ENCODE measurements around the gene ABTB2. TPM values are rescaled to one million over a fixed set of nuclear protein-coding genes. Genes with fewer than 3 reads are reported as not detected.

Gene ABTB2
- total and polyA plus RNA-seq, 9 of the 15 experiments (the other 6 are each of a cell fraction or from before 2014, with no cell fraction given): 0.03 to 0.18 (median 0.12) TPM; not detected in 2

- TF ChIP-seq CBFA2T2 (conservative IDR thresholded peaks at IDR 0.05) (peak; percentile 9; the same call in 1 of the 2 replicates), FOSL1 (tag; conservative IDR thresholded peaks at IDR 0.05) (peak; percentile 52; the same call in 1 of the 2 replicates), NFXL1 (CRISPR knock-in tag; IDR thresholded peaks at IDR 0.05) (no peak), CREB3L1 (IDR thresholded peaks at IDR 0.05; ENCODE audit: borderline replicate concordance, low read depth) (no peak), ADNP (tag; IDR thresholded peaks at IDR 0.05) (no peak)
- peak overlapping the region in 1 of 2 experiments; percentile 14; a peak in 1 of 4 replicates for H3K9ac ChIP-seq (ENCODE audit: insufficient read depth in 1 of 2, low read depth in 2 of 2, low read length in 2 of 2)
- H3K9me1 ChIP-seq (ENCODE audit: control insufficient read depth, insufficient read depth, low read length): no peaks in the 10 kb centered on the region
- H3K9me3 ChIP-seq (replicated peaks; ENCODE audit: control insufficient read depth, insufficient read depth, low read depth, low read length): no peaks in the 10 kb centered on the region
- FAIRE-seq (peak; percentile 26), ATAC-seq (no peak; the same call in 2 of the 3 replicates), DNase-seq (ENCODE audit: extremely low read depth in 1 of 4, low spot score in 3 of 4) (no peak)
- H3K4me1 ChIP-seq (replicated peaks in 1 of 2; ENCODE audit: control insufficient read depth in 2 of 2, insufficient read depth in 2 of 2, low read length in 2 of 2): peaks cover 0 to 6% of the 10 kb centered on the region in 2 experiments; a peak in 1 of 5 replicates
- 3% methylated on average over 3 of the region's 3 CpGs for WGBS (ENCODE audit: insufficient coverage, low coverage, missing lambda C conversion rate)
- POLR2A ChIA-PET: interaction anchor here (0.8 to 1.3 kb wide), 2 partner anchors 9 to 91 kb away, joined by 3 to 6 read pairs; no protein-coding TSS in a partner anchor
- H3K36me3 ChIP-seq (ENCODE audit: control insufficient read depth, insufficient read depth, low read length): no peaks in the 10 kb centered on the region
- CTCF ChIA-PET (ENCODE audit: low intra/inter-chr PET ratio): no interaction called here
- H3K4me2 ChIP-seq (ENCODE audit: insufficient read depth, low read length): 0 out of 2 replicates have a peak overlapping the region, but pooled peaks have one; percentile 36
- H2AFZ ChIP-seq (ENCODE audit: low read depth, low read length): no peak overlapping the region
- in situ Hi-C loops (cut with MboI): no loop called here
- intact Hi-C loops (cut with micrococcal nuclease): no loop called here
- H3K4me3 ChIP-seq: no peak overlapping the region
- no peaks in the 10 kb centered on the region for H3K79me2 ChIP-seq (ENCODE audit: control insufficient read depth, insufficient read depth, low read length)
- H4K20me1 ChIP-seq (replicated peaks; ENCODE audit: control insufficient read depth, insufficient read depth, low read length): no peaks in the 10 kb centered on the region
- no peak overlapping the region for H3K27ac ChIP-seq (ENCODE audit: extremely low read depth, low read depth, low read length)
- no TSS peak for BruUV-seq (replicated peaks)
- H3K27me3 ChIP-seq (ENCODE audit: control insufficient read depth in 2 of 2, insufficient read depth in 2 of 2, low read length in 2 of 2): peaks cover 12 to 34% of the 10 kb centered on the region in 2 experiments
Measured at GRCh38 chr11:34251589-34251980, 106.2 kb downstream of the ABTB2 start.

Measured in K562 (cell line).